HG03066 (cell line): Measurements from ENCODE around the gene CHRD.

ENCODE experiments used
- ATAC-seq: cut with Tn5 transposase; IDR thresholded peaks from one replicate; pipeline ENCODE4 v1.9.1; 2021; ENCODE audit warnings: low read depth; ENCODE audit not compliant: unreplicated experiment

CHRD gene

GRCh38 chr3:184346480-184347190 is 33.2 kb upstream of the CHRD start:
- no peak for ATAC-seq

- no peak for ATAC-seq
These were observed 32.4 kb upstream of the CHRD start for GRCh38 chr3:184347321-184348056.

GRCh38 chr3:184348057-184348382 is 31.8 kb upstream of the CHRD start:
- ATAC-seq = no peak

GRCh38 chr3:184349563-184350470 is 30.0 kb upstream of the CHRD start:
- no peak for ATAC-seq

GRCh38 chr3:184350618-184351017 is 29.2 kb upstream of the CHRD start:
- no peak for ATAC-seq

GRCh38 chr3:184351511-184352148 is 28.2 kb upstream of the CHRD start:
- ATAC-seq = no peak

GRCh38 chr3:184352149-184352785 is 27.6 kb upstream of the CHRD start:
- no peak for ATAC-seq

GRCh38 chr3:184352897-184353545 is 26.8 kb upstream of the CHRD start:
- ATAC-seq = no peak

GRCh38 chr3:184353546-184353941 is 26.3 kb upstream of the CHRD start:
- ATAC-seq = no peak

- no peak for ATAC-seq
These were observed 25.6 kb upstream of the CHRD start for GRCh38 chr3:184354121-184354728.

GRCh38 chr3:184354754-184355153 is 25.1 kb upstream of the CHRD start:
- ATAC-seq = no peak

GRCh38 chr3:184355261-184356040 is 24.4 kb upstream of the CHRD start:
- no peak for ATAC-seq

GRCh38 chr3:184357248-184358123 is 22.4 kb upstream of the CHRD start:
- no peak for ATAC-seq

- no peak for ATAC-seq
These were observed 21.6 kb upstream of the CHRD start for GRCh38 chr3:184358124-184358767.

GRCh38 chr3:184358921-184359350 is 20.9 kb upstream of the CHRD start:
- no peak for ATAC-seq

- no peak for ATAC-seq
These were observed 20.2 kb upstream of the CHRD start for GRCh38 chr3:184359610-184360009.
